ENCODE measurements around the gene OLR1.

Gene OLR1

DNA sequence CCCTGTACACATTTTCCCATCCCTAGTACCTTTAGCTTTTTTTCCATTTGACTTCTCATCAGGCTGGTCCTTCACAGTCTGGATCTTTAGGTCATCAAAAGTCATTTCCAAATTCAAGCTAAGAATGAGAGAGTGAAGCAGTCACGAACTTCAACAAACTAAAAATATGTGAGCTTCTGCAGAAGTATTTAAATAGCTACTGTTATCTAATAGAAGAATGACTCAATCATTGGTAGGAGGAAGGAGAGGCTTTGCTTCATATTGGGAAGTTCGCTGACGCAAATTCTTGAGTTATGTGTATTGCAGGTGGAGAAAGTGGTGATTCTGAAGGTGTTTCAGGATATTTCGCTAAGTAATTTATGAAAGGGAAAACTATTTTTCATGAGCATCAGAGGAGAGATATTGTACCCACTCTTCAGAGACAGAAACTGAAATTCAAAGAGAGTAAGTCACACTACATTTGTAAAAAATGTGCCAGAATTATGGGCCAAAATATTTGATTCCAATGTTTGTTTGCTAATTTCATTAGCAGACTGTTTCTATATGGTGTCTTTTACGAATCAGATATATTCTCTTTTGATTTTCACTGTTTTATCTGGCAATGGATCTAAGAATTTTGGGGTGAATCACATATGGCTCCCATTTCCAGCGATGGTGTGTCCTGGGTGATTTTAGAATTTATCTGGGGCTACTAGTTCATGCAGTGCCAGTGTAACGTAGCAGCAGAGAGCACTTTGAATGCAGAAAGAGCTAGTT is at the start of gene OLR1:
OLR1 (minus strand) TSS at position 160 of the 756 bp plus-strand sequence; CDS start at position 105, 55 bp downstream.
- TF ChIP-seq, protein P1, sequence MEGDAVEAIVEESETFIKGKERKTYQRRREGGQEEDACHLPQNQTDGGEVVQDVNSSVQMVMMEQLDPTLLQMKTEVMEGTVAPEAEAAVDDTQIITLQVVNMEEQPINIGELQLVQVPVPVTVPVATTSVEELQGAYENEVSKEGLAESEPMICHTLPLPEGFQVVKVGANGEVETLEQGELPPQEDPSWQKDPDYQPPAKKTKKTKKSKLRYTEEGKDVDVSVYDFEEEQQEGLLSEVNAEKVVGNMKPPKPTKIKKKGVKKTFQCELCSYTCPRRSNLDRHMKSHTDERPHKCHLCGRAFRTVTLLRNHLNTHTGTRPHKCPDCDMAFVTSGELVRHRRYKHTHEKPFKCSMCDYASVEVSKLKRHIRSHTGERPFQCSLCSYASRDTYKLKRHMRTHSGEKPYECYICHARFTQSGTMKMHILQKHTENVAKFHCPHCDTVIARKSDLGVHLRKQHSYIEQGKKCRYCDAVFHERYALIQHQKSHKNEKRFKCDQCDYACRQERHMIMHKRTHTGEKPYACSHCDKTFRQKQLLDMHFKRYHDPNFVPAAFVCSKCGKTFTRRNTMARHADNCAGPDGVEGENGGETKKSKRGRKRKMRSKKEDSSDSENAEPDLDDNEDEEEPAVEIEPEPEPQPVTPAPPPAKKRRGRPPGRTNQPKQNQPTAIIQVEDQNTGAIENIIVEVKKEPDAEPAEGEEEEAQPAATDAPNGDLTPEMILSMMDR (IDR thresholded peaks at IDR 0.05) = no peak

DNA sequence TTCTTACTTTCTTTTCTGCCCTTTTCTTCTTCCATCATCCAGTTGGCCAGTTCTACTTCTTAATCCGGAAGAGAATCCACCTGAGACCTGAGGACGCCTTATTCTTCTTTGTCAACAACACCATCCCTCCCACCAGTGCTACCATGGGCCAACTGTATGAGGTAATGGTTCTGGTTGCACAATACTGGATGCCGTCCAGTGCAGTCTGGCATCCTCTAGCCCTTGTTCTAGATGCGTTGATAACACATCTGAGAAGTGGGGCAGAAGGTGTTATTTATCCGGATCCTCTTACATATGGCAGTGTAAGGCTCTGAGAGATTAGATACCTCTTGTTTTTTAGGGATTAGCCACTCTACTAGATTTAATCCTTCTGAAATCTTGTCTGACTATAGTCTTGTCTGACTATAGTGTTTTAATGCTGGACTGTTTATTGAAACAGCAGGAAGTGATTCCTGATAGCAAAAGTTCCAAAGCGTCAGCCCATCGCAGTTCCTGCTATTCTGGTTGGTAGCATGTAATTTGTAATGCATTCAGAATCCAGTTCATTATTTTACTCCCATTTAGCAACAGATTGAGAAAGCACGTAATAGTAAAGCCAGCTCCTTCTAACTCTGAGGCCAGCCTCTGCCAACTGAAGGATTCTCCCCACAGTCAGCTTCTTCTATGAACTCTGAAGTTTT is 48.6 kb upstream of the OLR1 start:
- TF ChIP-seq, protein P1 (IDR thresholded peaks at IDR 0.05) = no peak

DNA sequence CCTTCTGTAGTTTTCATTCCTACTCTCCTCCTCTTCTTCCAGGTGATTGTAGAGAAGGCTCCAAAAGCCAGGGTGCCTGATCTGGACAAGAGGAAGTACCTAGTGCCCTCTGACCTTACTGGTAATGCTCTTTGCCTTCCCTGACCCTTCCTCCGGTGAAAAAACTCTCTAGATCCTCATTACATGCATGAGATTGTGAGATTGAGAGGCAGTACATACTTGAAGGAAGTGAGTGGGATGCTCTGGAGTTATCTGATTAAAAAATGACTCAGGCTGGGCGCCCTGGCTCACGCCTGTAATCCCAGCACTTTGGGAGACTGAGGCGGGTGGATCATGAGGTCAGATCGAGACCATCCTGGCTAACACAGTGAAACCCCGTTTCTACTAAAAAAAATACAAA is 46.1 kb upstream of the OLR1 start:
- TF ChIP-seq, protein P1 (IDR thresholded peaks at IDR 0.05) = no peak

DNA sequence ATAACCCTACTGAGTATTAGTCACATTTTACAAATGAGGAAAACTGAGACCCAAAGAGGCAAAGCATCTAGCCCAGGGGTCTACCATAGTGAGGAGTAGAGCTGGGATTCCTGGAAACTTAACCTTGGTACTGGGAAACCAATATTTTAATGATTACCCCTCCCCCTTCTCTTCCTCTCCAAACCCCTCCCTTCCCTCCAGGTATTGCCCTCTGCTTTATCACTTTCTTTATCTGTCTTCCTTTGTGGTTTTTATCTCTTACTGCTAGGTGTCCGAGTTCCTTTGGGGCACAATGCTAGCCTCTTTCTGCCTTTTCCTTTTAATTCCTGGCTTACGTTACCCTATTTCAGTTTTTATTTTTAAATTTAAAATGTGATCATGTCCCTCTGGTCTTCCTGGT is 43.5 kb upstream of the OLR1 start:
- TF ChIP-seq, protein P1 (IDR thresholded peaks at IDR 0.05) = no peak

DNA sequence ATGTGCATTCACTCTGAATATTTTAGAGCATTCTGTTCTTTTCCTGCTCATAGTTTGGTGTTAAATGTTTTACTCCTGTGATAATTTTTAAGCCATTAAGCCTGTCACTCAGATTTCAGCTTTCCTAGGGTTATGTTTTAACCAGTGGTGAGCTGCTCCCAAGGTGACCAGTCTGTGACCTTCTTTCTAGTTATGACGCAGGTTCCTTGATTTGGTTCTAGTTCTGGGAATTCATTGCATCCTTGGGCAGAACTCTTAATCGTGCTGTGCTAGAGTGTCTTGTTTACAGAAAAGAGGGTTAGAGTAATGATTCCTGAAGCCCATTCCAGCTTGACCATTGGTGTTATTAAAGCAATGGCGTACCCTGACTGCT is 42.9 kb upstream of the OLR1 start:
- TF ChIP-seq, protein P1 (IDR thresholded peaks at IDR 0.05) = no peak

DNA sequence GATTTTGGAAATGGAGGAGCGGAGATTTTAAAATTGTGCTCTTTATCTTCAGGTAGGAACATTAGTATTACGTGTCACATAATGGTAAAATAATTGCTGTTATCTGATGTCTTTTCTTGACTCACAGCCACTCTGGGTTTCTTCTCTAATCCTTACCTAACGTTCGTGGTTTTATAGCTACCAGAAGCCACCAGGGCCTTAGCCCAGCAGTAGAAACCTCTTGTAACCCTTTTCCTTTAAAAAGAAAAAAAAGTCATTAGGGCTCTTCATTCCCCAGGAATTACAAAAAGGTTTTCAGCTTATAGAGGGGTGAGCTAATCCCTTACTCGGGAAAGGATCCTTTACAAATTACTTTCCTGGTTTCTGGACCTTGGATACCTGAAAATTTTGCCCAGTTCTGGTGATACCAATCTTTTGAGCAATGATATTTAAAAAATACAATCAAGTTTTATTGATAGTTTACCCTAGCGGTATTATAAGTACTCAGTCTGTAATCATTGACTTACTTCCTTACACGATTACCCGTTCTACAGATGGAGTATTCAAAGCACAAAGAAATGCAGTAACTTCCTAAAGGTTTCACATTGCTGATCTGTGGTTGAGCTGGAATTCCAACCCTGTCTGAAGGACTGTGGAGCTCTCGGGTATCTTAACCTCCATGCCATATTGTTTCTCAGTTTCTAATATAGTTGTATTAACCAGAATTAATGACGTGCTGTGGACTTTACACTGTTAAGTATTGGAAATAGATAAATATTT is 42.4 kb upstream of the OLR1 start:
- TF ChIP-seq, protein P1 (IDR thresholded peaks at IDR 0.05) = no peak
